ENCODE results near the gene SNED1.

SNED1 gene

DNA sequence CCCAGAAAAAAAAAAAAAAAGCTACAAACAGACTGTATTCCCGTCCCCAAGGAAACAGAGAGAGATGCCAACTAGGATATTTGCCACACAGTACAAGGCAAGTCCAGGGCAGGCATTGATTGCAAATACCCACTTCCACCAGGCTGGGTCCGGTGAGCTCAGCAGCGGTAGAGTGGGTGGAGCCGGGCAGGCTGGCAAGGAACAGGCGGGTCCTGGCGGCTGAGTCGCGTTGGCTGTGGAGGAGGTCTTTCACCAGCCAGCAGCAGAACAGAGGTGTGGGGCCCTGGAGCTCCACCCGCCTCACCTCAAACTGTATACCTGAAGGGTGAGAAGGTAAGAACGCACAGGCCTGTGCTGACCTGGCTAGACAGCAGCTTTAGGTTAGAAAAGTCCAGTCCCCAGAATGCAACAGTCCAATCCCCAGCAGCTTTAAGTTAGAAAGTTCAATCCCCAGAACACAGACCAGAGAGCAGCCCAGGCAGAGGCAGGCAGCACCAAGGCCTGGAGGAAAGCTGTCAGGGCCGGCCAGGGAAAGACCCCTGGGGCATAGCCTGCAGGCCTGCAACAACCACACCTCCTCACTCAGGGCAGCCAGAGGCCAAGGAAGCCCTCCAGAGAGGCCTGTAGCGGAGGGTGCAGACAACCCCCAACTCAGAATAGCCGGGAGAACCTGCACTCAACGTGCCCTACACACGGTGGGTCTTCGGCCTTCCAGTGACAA, 125.6 kb downstream of the SNED1 start:
- Histone ChIP-seq H2AFZ (ENCODE audit: low read length) (no peak overlapping the region), H3K9ac (ENCODE audit: low read depth, low read length, poor library complexity, severe bottlenecking) (no peak overlapping the region), H3K4me3 (ENCODE audit: low read length, poor library complexity, severe bottlenecking) (no peak overlapping the region), H3F3A (ENCODE audit: low read depth) (no peaks in the 10 kb centered on the region), H3K27me3 (ENCODE audit: insufficient read depth, low read length, poor library complexity, severe bottlenecking) (no peaks in the 10 kb centered on the region), H3K79me2 (ENCODE audit: insufficient read depth, low read length) (no peaks in the 10 kb centered on the region), H3K9me2 (replicated peaks; ENCODE audit: low read depth, low read length) (no peaks in the 10 kb centered on the region), H3K4me1 (ENCODE audit: insufficient read depth, low read length, poor library complexity, severe bottlenecking) (no peaks in the 10 kb centered on the region), H3K4me2 (ENCODE audit: low read depth, low read length, poor library complexity, severe bottlenecking) (no peak overlapping the region), H3K9me3 (ENCODE audit: insufficient read depth, low read depth, low read length) (no peaks in the 10 kb centered on the region), H4K20me1 (ENCODE audit: insufficient read depth, low read length, poor library complexity, severe bottlenecking) (no peaks in the 10 kb centered on the region), H3K36me3 (ENCODE audit: insufficient read depth, low read length) (peaks cover 22% of the 10 kb centered on the region; the same call in 1 of the 2 replicates)
- TF ChIP-seq, protein P1, sequence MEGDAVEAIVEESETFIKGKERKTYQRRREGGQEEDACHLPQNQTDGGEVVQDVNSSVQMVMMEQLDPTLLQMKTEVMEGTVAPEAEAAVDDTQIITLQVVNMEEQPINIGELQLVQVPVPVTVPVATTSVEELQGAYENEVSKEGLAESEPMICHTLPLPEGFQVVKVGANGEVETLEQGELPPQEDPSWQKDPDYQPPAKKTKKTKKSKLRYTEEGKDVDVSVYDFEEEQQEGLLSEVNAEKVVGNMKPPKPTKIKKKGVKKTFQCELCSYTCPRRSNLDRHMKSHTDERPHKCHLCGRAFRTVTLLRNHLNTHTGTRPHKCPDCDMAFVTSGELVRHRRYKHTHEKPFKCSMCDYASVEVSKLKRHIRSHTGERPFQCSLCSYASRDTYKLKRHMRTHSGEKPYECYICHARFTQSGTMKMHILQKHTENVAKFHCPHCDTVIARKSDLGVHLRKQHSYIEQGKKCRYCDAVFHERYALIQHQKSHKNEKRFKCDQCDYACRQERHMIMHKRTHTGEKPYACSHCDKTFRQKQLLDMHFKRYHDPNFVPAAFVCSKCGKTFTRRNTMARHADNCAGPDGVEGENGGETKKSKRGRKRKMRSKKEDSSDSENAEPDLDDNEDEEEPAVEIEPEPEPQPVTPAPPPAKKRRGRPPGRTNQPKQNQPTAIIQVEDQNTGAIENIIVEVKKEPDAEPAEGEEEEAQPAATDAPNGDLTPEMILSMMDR (conservative IDR thresholded peaks at IDR 0.05; ENCODE audit: low read length): no peak
- TF ChIP-seq EZH2phosphoT487 (IDR thresholded peaks at IDR 0.05; ENCODE audit: borderline replicate concordance): no peak

DNA sequence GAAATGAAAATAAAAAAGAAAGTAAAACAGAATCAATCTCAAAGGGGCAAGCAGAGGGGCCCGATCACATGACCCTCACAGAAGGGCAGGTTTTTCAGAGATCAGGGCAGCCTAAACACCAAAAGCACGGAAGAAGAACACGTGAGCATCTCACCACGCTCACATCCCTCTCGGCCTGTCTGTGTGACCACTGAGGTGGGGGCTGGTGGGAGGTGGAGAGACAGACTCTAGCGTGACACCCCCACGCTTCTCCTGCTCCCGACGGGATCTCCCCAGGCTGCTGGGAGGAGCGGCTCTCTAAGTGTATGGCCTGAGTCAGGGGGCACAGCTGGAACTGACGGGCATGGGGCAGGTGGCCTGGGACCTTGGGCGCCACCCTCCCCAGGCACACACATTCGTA, 127.2 kb downstream of the SNED1 start:
- TF ChIP-seq, protein P1 (conservative IDR thresholded peaks at IDR 0.05; ENCODE audit: low read length): no peak
- TF ChIP-seq EZH2phosphoT487 (IDR thresholded peaks at IDR 0.05; ENCODE audit: borderline replicate concordance): no peak
- Histone ChIP-seq H3K79me2 (ENCODE audit: insufficient read depth, low read length) (no peaks in the 10 kb centered on the region), H4K20me1 (ENCODE audit: insufficient read depth, low read length, poor library complexity, severe bottlenecking) (no peaks in the 10 kb centered on the region), H3K36me3 (ENCODE audit: insufficient read depth, low read length) (peaks cover 20% of the 10 kb centered on the region; the same call in 1 of the 2 replicates), H3F3A (ENCODE audit: low read depth) (no peaks in the 10 kb centered on the region), H3K9me3 (ENCODE audit: insufficient read depth, low read depth, low read length) (no peaks in the 10 kb centered on the region), H3K4me2 (ENCODE audit: low read depth, low read length, poor library complexity, severe bottlenecking) (no peak overlapping the region), H3K9ac (ENCODE audit: low read depth, low read length, poor library complexity, severe bottlenecking) (no peak overlapping the region), H3K27me3 (ENCODE audit: insufficient read depth, low read length, poor library complexity, severe bottlenecking) (no peaks in the 10 kb centered on the region), H3K9me2 (replicated peaks; ENCODE audit: low read depth, low read length) (no peaks in the 10 kb centered on the region), H3K4me3 (ENCODE audit: low read length, poor library complexity, severe bottlenecking) (no peak overlapping the region), H3K4me1 (ENCODE audit: insufficient read depth, low read length, poor library complexity, severe bottlenecking) (no peaks in the 10 kb centered on the region), H2AFZ (ENCODE audit: low read length) (no peak overlapping the region)

DNA sequence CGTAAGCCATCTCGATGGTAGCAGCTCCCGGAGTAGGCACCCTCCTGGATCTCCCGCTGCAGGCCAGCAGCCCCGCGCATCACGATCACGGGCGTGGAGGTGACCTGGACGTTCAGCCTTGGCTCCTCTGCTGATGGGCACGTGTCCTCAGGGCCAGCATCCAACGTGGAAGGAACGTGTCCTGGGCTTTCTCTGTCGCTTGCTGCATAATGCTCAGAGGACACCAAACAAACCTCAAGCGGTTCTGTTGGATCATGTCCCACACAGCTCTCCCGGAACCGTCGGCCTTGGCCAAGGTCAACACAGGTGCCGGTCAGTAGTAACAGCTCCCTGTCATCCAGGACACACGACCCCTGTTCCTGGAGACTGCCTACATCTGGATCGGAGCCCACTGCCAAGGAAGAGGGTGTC, 127.8 kb downstream of the SNED1 start:
- no peaks in the 10 kb centered on the region for H4K20me1 ChIP-seq (ENCODE audit: insufficient read depth, low read length, poor library complexity, severe bottlenecking)
- no peaks in the 10 kb centered on the region for H3K79me2 ChIP-seq (ENCODE audit: insufficient read depth, low read length)
- H3K4me2 ChIP-seq (ENCODE audit: low read depth, low read length, poor library complexity, severe bottlenecking): no peak overlapping the region
- no peak overlapping the region for H3K9ac ChIP-seq (ENCODE audit: low read depth, low read length, poor library complexity, severe bottlenecking)
- H2AFZ ChIP-seq (ENCODE audit: low read length): no peak overlapping the region
- TF ChIP-seq, protein P1 (conservative IDR thresholded peaks at IDR 0.05; ENCODE audit: low read length): no peak
- TF ChIP-seq EZH2phosphoT487 (IDR thresholded peaks at IDR 0.05; ENCODE audit: borderline replicate concordance): no peak
- H3K27me3 ChIP-seq (ENCODE audit: insufficient read depth, low read length, poor library complexity, severe bottlenecking): no peaks in the 10 kb centered on the region
- no peak overlapping the region for H3K4me3 ChIP-seq (ENCODE audit: low read length, poor library complexity, severe bottlenecking)
- no peaks in the 10 kb centered on the region for H3K9me3 ChIP-seq (ENCODE audit: insufficient read depth, low read depth, low read length)
- H3K4me1 ChIP-seq (ENCODE audit: insufficient read depth, low read length, poor library complexity, severe bottlenecking): no peaks in the 10 kb centered on the region
- no peaks in the 10 kb centered on the region for H3F3A ChIP-seq (ENCODE audit: low read depth)
- no peaks in the 10 kb centered on the region for H3K9me2 ChIP-seq (replicated peaks; ENCODE audit: low read depth, low read length)
- H3K36me3 ChIP-seq (ENCODE audit: insufficient read depth, low read length): peaks cover 15% of the 10 kb centered on the region; the same call in 1 of the 2 replicates

All from Loucy (cell line).